Peyer's patch (tissue), 4 donors: ENCODE data around the gene TBXA2R.

ENCODE experiments used
- POLR2A ChIP-seq, 2 donors: fragments of 450-650 bp; IDR thresholded peaks; one replicate each; pipeline ENCODE4 v1.5.1; 2017; ENCODE audit warnings: antibody characterized with exemption in 2 of 2, mild to moderate bottlenecking in 2 of 2, moderate library complexity in 2 of 2
- TF ChIP-seq, protein P1 (sequence below), 6 experiments: fragments of 450-650 bp in 4 of 6; fragments of 200-600 bp in 2 of 6; sonication (generic) in 1 of 6; IDR thresholded peaks; one replicate each; pipeline ENCODE4 v1.5.1; 2017 to 2019; ENCODE audit warnings: antibody characterized with exemption in 6 of 6, mild to moderate bottlenecking in 3 of 6, moderate library complexity in 1 of 6

DNA sequence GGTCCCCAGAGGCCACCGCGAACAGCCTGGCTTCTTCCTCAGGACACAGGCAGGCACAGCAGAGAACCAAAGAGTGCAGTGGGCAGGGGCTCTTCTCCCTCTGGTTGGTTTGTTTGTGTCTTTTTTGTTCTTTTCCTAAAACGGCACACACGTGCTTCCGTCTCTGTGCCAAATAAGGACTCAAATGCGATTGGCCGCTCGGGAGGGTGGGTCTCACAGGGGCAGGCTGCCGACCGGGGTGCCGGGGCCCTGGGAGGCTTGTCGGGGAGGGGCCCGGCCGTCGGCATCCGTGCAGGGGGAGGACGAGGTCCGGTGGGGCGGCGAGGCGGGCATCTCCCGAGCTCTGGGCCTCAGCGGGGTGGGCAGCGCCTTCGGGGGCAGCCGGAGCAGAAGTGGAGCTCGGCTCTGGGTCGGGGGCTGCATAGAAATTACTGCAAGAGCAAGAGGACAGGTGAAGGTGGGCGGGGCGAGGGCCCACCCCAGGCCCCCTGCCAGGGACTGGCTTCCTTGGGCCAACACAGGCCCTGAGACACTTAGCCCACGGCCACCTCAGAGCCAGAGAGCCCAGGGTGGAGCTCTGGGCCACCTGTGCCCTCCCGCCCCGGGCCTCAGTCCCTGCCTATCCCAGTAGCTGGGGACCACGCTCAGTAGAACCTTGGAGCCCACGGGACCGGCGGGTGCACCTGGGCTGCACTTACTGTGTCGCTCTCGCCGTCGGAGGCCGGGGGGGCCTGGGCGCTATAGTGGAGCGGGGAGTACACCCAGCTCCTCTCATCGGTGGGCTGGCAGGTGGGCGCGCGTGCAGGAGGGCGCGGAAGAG is 26.3 kb upstream of the TBXA2R start:
- TF ChIP-seq, protein P1, sequence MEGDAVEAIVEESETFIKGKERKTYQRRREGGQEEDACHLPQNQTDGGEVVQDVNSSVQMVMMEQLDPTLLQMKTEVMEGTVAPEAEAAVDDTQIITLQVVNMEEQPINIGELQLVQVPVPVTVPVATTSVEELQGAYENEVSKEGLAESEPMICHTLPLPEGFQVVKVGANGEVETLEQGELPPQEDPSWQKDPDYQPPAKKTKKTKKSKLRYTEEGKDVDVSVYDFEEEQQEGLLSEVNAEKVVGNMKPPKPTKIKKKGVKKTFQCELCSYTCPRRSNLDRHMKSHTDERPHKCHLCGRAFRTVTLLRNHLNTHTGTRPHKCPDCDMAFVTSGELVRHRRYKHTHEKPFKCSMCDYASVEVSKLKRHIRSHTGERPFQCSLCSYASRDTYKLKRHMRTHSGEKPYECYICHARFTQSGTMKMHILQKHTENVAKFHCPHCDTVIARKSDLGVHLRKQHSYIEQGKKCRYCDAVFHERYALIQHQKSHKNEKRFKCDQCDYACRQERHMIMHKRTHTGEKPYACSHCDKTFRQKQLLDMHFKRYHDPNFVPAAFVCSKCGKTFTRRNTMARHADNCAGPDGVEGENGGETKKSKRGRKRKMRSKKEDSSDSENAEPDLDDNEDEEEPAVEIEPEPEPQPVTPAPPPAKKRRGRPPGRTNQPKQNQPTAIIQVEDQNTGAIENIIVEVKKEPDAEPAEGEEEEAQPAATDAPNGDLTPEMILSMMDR (IDR thresholded peaks at IDR 0.05), result no peak
- no peak for TF ChIP-seq POLR2A (IDR thresholded peaks at IDR 0.05)
